ENCODE results near the gene ROBO2.

Gene ROBO2

DNA sequence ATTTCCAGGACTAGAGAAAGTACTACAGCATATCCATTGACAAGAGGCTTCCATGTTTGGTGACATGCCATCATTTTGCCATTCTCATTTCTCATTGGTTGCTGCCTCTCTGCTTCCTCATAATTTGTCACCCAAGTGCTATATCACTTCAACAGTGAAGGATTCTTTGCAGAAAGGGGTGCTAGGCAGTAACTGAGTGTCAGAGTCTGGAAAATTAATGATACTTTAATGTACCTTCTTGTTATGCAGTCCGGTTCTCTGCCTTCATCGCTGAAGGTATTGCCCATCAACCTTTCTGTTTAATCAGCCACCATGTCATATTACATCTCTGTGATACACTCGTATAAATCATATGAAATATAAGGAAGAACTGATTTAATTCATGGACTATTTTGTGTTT, 550.3 kb downstream of the ROBO2 start:
- Histone ChIP-seq H3K4me3 (ENCODE audit: low read depth, low read length) (no peak overlapping the region), H3K36me3 (no peaks in the 10 kb centered on the region), H3K9me3 (no peaks in the 10 kb centered on the region), H3K4me1 (peaks cover 12% of the 10 kb centered on the region; the same call in 1 of the 2 replicates), H3K27me3 (no peaks in the 10 kb centered on the region)
- TF ChIP-seq, protein P1, sequence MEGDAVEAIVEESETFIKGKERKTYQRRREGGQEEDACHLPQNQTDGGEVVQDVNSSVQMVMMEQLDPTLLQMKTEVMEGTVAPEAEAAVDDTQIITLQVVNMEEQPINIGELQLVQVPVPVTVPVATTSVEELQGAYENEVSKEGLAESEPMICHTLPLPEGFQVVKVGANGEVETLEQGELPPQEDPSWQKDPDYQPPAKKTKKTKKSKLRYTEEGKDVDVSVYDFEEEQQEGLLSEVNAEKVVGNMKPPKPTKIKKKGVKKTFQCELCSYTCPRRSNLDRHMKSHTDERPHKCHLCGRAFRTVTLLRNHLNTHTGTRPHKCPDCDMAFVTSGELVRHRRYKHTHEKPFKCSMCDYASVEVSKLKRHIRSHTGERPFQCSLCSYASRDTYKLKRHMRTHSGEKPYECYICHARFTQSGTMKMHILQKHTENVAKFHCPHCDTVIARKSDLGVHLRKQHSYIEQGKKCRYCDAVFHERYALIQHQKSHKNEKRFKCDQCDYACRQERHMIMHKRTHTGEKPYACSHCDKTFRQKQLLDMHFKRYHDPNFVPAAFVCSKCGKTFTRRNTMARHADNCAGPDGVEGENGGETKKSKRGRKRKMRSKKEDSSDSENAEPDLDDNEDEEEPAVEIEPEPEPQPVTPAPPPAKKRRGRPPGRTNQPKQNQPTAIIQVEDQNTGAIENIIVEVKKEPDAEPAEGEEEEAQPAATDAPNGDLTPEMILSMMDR (IDR thresholded peaks at IDR 0.05; ENCODE audit: low read depth, low read length), result no peak
- DNase-seq, result no peak

DNA sequence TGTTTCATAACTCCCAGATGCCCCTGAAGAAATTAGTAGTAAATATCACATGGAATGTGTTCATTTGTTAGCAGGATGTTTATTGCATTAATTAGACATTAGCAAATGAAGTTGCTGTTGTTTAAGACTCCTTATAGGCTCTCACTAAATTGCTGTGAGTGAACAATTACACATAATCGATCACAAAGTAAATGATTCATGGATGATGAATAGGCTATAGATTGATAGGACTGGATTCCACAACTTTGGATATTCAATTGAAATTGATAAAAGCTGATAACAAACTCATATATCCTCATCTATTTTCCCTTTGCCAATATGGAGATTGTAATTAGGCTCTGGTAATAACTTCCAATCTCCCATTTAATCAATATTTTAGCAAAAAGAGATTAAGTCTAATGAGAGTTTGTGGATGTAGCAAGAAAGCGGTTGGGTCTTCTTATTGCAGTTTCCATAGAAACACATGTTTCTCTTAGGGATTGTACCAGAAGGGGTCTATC, 555.5 kb downstream of the ROBO2 start:
- no peak for DNase-seq
- TF ChIP-seq, protein P1 (IDR thresholded peaks at IDR 0.05; ENCODE audit: low read depth, low read length), result no peak
- H3K9me3 ChIP-seq, result no peaks in the 10 kb centered on the region

DNA sequence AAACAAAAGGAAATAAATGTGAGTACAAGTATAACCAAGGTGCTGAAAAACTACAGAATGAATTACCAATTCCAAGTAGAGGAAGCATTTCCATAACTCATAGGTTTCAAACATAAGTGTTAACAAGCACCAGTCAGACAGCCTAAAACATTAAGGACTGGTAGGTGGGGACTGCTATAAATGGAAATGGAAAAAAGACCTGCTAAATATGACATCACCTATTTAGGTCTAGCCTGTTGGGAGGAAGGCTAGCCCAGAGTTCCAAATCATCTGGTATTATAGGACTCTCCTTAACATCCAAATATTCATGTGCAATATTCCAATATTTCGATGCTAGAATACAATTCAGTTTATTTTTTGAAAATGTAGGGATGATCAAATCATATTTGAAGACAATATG, 560.0 kb downstream of the ROBO2 start:
- Histone ChIP-seq H3K4me3 (ENCODE audit: low read depth, low read length) (no peak overlapping the region), H3K36me3 (no peaks in the 10 kb centered on the region), H3K27me3 (no peaks in the 10 kb centered on the region), H3K9me3 (no peaks in the 10 kb centered on the region), H3K4me1 (no peaks in the 10 kb centered on the region)
- no peak for DNase-seq
- TF ChIP-seq, protein P1 (IDR thresholded peaks at IDR 0.05; ENCODE audit: low read depth, low read length), result no peak

More for the DNA sequence above, 555.5 kb downstream of the ROBO2 start:
- H3K36me3 ChIP-seq, result no peaks in the 10 kb centered on the region
- H3K4me1 ChIP-seq, result peaks cover 5% of the 10 kb centered on the region; the same call in 1 of the 2 replicates
- H3K4me3 ChIP-seq (ENCODE audit: low read depth, low read length), result no peak overlapping the region
- no peaks in the 10 kb centered on the region for H3K27me3 ChIP-seq

DNA sequence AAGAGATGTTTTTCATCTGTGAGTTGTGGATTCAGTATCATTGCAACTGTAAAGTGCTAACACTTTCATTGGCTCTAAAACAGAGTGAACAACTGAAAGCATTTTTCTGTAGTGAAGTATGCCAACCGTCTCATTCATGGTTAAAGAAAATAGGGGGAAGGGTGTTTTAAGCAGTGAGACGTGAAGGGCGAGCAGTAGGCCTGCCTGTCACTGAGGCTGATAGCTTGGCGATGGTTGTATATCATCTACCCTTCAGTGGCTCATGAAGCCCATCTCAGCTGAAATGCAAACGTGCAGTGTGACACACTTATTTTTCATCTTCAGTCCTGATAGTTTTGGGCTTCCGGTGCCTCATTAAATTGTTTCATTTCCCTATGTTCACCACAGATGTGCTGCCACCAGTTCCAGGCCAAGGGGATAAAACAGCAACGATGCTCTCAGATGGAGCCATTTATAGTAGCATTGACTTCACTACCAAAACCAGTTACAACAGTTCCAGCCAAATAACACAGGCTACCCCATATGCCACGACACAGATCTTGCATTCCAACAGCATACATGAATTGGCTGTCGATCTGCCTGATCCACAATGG, 562.0 kb downstream of the ROBO2 start:
- TF ChIP-seq, protein P1 (IDR thresholded peaks at IDR 0.05; ENCODE audit: low read depth, low read length), result no peak
- Histone ChIP-seq H3K36me3 (no peaks in the 10 kb centered on the region), H3K27me3 (no peaks in the 10 kb centered on the region), H3K9me3 (no peaks in the 10 kb centered on the region), H3K4me1 (no peaks in the 10 kb centered on the region), H3K4me3 (ENCODE audit: low read depth, low read length) (no peak overlapping the region)
- DNase-seq, result no peak

DNA sequence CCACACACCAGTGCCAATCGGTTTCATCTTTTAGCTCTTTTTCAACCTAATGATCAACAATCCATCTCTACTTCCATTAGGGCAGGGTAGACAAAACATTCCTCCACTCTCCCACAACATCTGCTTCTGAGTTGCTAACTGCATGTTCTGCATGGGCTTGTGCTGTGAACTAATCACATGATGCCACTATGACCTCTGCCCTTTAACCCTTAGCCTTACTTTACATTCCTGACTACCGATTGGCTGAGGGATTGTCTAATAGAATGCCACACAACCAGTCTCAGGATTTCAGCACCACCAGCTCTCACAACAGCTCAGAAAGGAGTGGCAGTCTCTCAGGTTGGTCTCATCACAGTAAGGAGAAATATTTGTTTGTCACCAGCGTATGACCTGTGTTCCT, 562.8 kb downstream of the ROBO2 start:
- TF ChIP-seq, protein P1 (IDR thresholded peaks at IDR 0.05; ENCODE audit: low read depth, low read length), result no peak
- no peaks in the 10 kb centered on the region for H3K9me3 ChIP-seq
- no peak overlapping the region for H3K4me3 ChIP-seq (ENCODE audit: low read depth, low read length)
- no peaks in the 10 kb centered on the region for H3K36me3 ChIP-seq
- no peaks in the 10 kb centered on the region for H3K27me3 ChIP-seq
- no peak for DNase-seq
- H3K4me1 ChIP-seq, result no peaks in the 10 kb centered on the region

DNA sequence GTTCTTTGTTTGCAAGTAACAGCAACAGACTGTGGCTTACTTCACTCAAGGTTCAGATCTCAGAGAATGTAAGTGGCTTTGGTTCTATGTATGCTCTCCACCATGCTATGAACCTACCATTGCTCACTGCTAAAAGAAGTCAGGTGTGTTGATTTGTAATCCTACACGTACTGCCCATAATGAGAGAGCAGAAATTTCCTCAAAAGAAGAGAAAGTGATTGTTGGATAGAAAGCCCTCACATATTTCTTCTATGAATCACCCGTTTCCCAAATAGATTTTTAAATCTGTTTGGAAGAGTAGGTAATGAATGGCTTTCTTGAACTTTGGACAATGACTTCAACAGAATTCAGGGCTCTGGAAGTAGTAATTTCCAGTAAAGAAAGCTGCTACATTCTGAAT, 565.4 kb downstream of the ROBO2 start:
- H3K36me3 ChIP-seq, result no peaks in the 10 kb centered on the region
- DNase-seq, result no peak
- H3K4me3 ChIP-seq (ENCODE audit: low read depth, low read length), result no peak overlapping the region
- H3K4me1 ChIP-seq, result no peaks in the 10 kb centered on the region
- H3K27me3 ChIP-seq, result no peaks in the 10 kb centered on the region
- H3K9me3 ChIP-seq, result no peaks in the 10 kb centered on the region
- TF ChIP-seq, protein P1 (IDR thresholded peaks at IDR 0.05; ENCODE audit: low read depth, low read length), result no peak
